Islet precursor cell (in vitro differentiated cells): ENCODE results near the gene NAA60.
A peak's percentile ranks its signal among the peaks of the same experiment; 100 is the strongest.

Source experiments
- DNase-seq: peaks from one replicate; pipeline ENCODE4 v3.0.0-alpha.2; 2018

NAA60 gene

GRCh38 chr16:3511286-3512180, 68.1 kb downstream of the NAA60 start:
- peak; percentile 36 for DNase-seq

- DNase-seq, result peak; percentile 35
These were observed 70.6 kb downstream of the NAA60 start for GRCh38 chr16:3513892-3514583.

DNA sequence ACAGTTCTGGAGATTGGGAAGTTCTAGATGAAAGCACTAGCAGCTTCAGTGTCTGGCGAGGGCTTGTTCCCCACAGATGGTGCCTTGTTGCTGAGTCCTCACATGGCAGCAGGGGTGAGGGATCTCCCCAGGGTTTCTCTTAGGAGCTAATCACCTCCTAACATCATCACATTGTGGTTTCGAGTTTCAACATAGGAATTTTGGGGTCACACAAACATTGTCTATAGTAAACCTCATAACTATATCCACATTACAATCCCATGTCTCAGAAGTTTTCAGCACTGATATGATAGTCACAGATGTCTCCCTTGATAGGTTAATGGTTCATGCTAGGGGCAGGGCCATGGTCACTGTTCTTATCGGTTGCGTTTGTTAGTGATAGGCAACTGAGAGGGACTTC, 71.1 kb downstream of the NAA60 start:
- DNase-seq, result peak; percentile 10

DNA sequence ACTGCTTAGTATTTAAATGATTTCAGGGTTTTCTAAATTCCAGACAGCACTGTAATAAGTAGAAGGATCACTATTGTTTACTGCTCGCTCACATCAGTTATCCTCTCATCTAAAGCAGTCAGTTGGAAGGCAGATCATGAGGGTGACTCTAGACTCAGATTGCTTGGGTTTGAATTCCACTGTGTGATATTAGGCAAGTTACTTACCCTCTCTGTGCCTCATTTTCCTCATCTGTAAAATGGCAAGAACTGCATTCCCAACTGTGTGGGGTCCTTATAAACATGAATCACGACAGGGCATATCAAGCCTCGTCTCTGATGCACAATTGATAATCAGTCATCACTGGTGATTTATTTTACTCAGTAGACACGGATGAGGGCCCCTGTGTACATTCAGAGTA, 72.4 kb downstream of the NAA60 start:
- peak; percentile 12 for DNase-seq

DNA sequence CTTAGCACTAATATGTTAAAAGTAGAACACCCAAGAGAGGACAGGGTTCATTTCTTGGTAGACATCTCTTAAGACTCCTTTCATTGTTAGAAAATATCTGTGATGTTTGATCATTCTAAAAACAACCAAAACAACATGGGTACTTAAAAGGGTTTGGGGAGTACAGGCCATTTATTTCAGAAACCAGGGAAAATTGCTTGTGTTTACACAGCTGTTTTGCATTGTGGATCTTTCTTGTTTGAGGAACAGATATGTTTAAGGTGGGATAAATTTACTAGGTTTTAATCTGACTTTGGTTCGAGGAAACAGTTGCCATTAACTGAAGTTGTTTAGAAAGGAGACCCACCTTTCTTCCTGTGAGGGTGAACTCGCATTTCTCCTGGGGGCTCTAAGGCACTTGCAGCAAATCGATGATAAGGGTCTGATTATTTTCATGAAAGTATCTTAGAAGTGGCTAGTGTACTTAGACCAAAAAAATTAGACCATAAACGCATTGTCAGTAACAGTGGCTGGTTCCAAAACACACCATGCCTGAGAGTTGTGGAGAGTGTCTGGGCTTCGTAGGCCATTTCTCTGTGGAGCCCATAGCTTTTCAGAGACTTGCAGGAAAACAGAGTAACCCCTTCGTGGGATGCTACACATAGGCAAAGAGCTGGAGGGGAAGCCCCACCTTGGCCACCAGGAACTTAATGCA, 75.0 kb downstream of the NAA60 start:
- DNase-seq, result peak; percentile 29

GRCh38 chr16:3518986-3519348, 75.5 kb downstream of the NAA60 start:
- DNase-seq, result peak; percentile 24

- DNase-seq, result no peak
These were observed 76.1 kb downstream of the NAA60 start for GRCh38 chr16:3519581-3519980.

DNA sequence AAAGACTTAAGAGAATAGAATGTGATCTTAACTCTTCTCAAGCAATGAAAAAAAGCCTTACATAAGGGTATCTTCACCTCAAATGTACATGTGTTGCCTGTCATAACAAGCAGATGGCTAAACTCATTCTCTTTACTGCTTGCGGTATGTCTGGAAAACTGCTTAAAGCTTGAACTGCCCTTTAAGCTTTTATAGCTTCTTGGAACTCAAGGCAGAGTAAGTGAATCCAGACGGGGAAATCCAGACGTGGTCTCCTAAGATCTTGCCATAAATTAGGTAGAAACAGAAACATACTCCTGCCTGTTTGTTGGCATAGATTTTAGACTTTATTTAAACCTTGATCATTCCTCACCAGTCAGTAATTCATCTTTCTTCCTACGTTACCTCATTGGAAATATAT, 76.9 kb downstream of the NAA60 start:
- DNase-seq, result peak; percentile 17

GRCh38 chr16:3520841-3521240, 77.4 kb downstream of the NAA60 start:
- peak; percentile 50 for DNase-seq

DNA sequence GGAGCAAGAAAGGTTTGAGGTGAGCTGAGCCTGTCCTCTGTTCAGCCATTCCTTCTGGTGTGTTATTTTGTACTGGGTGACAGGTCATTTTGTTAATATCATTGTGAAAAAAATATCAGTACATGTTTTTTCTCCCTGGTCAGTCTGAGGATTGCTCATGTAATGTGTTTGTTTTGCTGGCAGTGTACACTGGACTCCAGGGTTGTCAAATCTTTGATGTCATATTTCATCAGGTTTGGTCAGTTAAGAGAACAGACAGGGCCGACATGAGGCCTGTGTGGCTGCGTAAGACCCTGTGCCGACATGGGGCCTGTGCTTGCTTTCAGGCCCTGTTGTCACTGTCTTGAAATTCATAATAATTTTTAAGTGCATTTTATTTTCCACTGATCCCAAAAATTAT, 79.8 kb downstream of the NAA60 start:
- peak; percentile 29 for DNase-seq

DNA sequence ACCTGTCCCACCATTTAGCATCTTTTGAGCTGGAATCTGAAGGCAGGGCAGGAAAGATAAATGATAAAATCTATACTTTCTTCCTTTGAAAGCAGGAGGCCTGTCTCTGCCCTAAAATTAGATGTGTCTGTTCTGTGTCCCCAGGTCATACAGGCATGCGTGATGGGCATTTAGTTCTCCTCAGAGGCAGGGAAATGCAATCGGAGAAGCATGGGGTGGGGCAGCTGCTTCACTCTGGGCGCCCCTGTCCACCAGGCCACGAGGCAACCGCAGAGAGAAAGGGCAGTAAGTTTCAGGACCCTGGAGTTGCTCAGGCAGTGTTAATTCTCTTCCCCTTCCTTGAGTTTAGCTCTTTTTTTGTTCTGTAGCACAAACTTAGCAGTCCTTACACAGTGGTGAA, 82.5 kb downstream of the NAA60 start:
- DNase-seq, result peak; percentile 43

GRCh38 chr16:3527216-3527829, 83.8 kb downstream of the NAA60 start:
- peak; percentile 74 for DNase-seq

- DNase-seq, result peak; percentile 12
These were observed 84.9 kb downstream of the NAA60 start for GRCh38 chr16:3528406-3528805.

DNA sequence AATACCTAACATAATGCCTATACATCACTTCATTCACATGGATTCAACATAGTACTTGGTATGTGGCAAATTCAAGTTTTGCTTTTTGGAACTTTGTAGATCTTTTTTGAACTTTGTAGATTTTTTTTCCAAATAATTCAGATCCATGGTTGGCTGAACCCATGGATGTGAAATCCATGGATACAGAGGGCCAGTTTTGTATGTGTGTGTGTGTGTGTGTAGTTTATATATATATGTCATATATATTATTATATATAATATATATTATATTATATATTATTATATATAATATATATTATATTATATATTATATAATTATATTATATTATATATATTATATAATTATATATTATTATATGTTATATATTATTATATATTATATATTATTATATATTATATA, 85.7 kb downstream of the NAA60 start:
- no peak for DNase-seq

GRCh38 chr16:3530371-3530914, 87.0 kb downstream of the NAA60 start:
- DNase-seq, result no peak

GRCh38 chr16:3532741-3533140, 89.3 kb downstream of the NAA60 start:
- DNase-seq, result no peak

GRCh38 chr16:3534126-3534525, 90.6 kb downstream of the NAA60 start:
- DNase-seq, result no peak

- no peak for DNase-seq
These were observed 92.8 kb downstream of the NAA60 start for GRCh38 chr16:3536271-3536731.
